NT2/D1 (cell line): ENCODE data around the gene CFAP410.

Experiments used
- SUZ12 ChIP-seq: IDR thresholded peaks from 2 replicates; pipeline ENCODE4 v1.6.1; 2011; ENCODE audit not compliant: insufficient read length, insufficient read depth; ENCODE audit errors: extremely low read depth
- YY1 ChIP-seq: IDR thresholded peaks from 2 replicates; pipeline ENCODE4 v1.6.1; 2011; ENCODE audit not compliant: insufficient read length, insufficient read depth
- ZNF274 ChIP-seq: IDR thresholded peaks from 2 replicates; pipeline ENCODE4 v1.6.1; 2011; ENCODE audit warnings: mild to moderate bottlenecking, low read depth, low read length

GRCh38 chr21:44303490-44303981 is 35.7 kb downstream of the CFAP410 start:
- TF ChIP-seq YY1 = no peak
- no peak for TF ChIP-seq SUZ12
- no peak for TF ChIP-seq ZNF274
